Omental fat pad (tissue), 4 donors: ENCODE measurements around the gene JAK1. TPM values are rescaled to one million over a fixed set of nuclear protein-coding genes. Genes with fewer than 3 reads are reported as not detected.

Source experiments
- ATAC-seq: fragments of 150-250 bp; one replicate; pipeline ENCODE4 v1.9.1; 2016; ENCODE audit warnings: mild to moderate bottlenecking, moderate library complexity; ENCODE audit not compliant: low FRiP score
- DNase-seq: peaks from one replicate; pipeline ENCODE4 v3.0.0-alpha.2; 2019; ENCODE audit warnings: low spot score
- CTCF ChIP-seq, 3 donors: fragments of 450-650 bp; IDR thresholded peaks; one replicate each; pipeline ENCODE4 v1.5.1; 2016 to 2017; ENCODE audit warnings: antibody characterized with exemption in 3 of 3, mild to moderate bottlenecking in 3 of 3, moderate library complexity in 2 of 3
- total RNA-seq, 4 donors: library from RNA; depleted of rRNA; stranded (reverse); fragments of >200 nt; gene quantifications; one replicate each; pipeline ENCODE4 v1.1.0, GENCODE V29; 2016

Gene JAK1
- total RNA-seq, 4 donors from 2014 or later = 175 to 303 (median 204) TPM

- TF ChIP-seq CTCF (IDR thresholded peaks at IDR 0.05) = no peak
- no peak for ATAC-seq
- no peak for DNase-seq
Observed at GRCh38 chr1:64950284-64950809, 16.0 kb downstream of the JAK1 start.

- peak; percentile 57 for ATAC-seq
- no peak for DNase-seq
- TF ChIP-seq CTCF (IDR thresholded peaks at IDR 0.05) = no peak
Observed at GRCh38 chr1:64948905-64949833, 17.2 kb downstream of the JAK1 start.

GRCh38 chr1:64948216-64948615 lies 18.1 kb downstream of the JAK1 start:
- ATAC-seq (no peak), DNase-seq (no peak)
- TF ChIP-seq CTCF (IDR thresholded peaks at IDR 0.05) = no peak

DNA sequence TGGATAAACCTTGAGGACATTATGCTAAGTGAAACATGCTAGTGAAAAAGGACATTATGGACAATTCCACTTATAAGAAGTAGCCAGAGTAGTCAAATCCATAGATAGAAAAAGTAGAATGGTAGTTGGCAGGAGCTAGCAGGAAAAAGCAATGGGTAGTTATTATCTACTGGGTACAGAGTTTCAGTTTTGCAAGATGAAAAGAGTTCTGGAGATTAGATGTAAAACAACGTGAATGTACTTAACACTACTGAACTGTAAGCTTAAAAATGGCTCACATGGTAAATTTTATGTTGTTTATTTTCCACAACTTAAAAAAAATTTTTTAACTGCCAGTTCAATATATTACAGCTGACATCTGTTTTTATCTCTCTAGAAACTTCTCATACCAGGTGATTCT lies 19.4 kb downstream of the JAK1 start:
- TF ChIP-seq CTCF (IDR thresholded peaks at IDR 0.05) = no peak
- DNase-seq (no peak), ATAC-seq (no peak)

GRCh38 chr1:64944913-64945312 lies 21.4 kb downstream of the JAK1 start:
- no peak for TF ChIP-seq CTCF (IDR thresholded peaks at IDR 0.05)
- ATAC-seq (no peak), DNase-seq (no peak)

- ATAC-seq (no peak), DNase-seq (no peak)
- TF ChIP-seq CTCF (IDR thresholded peaks at IDR 0.05) = no peak
Observed at GRCh38 chr1:64942675-64943074, 23.7 kb downstream of the JAK1 start.

- no peak for ATAC-seq
- no peak for TF ChIP-seq CTCF (IDR thresholded peaks at IDR 0.05)
- no peak for DNase-seq
Observed at GRCh38 chr1:64942118-64942517, 24.2 kb downstream of the JAK1 start.
